HepG2 (cell line): ENCODE data around the gene DNAJB2. TPM values are rescaled to one million over a fixed set of nuclear protein-coding genes. Genes with fewer than 3 reads are reported as not detected.

Source experiments
- GABPA ChIP-seq, 2 experiments: IDR thresholded peaks; 2 replicates each; pipeline ENCODE4 v1.6.1; 2011 to 2016; ENCODE audit warnings: low read depth in 2 of 2, low read length in 1 of 2, missing biosample characterization in 1 of 2, missing genetic modification characterization in 1 of 2
- HMG20A ChIP-seq: IDR thresholded peaks from 2 replicates; pipeline ENCODE4 v1.6.1; 2016; ENCODE audit warnings: borderline replicate concordance
- HOXA3 ChIP-seq: sonication (generic); formaldehyde crosslinking; IDR thresholded peaks from 2 replicates; pipeline ENCODE4 v1.5.0; 2020; ENCODE audit warnings: missing genetic modification reagents
- MIER3 ChIP-seq: IDR thresholded peaks from 2 replicates; pipeline ENCODE4 v1.6.1; 2016; ENCODE audit warnings: missing compliant biosample characterization, borderline replicate concordance
- NPAS2 ChIP-seq: sonication (generic); formaldehyde crosslinking; IDR thresholded peaks from 2 replicates; pipeline ENCODE4 v1.8.0; 2022; ENCODE audit warnings: mild to moderate bottlenecking, missing genetic modification reagents, borderline replicate concordance
- YEATS2 ChIP-seq: sonication (generic); formaldehyde crosslinking; IDR thresholded peaks from 2 replicates; pipeline ENCODE4 v1.4.0; 2020; ENCODE audit warnings: missing genetic modification reagents, borderline replicate concordance
- ZKSCAN1 ChIP-seq: fragments of 150-350 bp; IDR thresholded peaks from 2 replicates; pipeline ENCODE4 v1.6.1; 2014; ENCODE audit warnings: low read length
- ZNF367 ChIP-seq: sonication (generic); formaldehyde crosslinking; IDR thresholded peaks from 2 replicates; pipeline ENCODE4 v1.4.0; 2020; ENCODE audit warnings: missing genetic modification reagents, borderline replicate concordance
- ZSCAN25 ChIP-seq: sonication (generic); formaldehyde crosslinking; IDR thresholded peaks from 2 replicates; pipeline ENCODE4 v1.8.0; 2022; ENCODE audit warnings: mild to moderate bottlenecking, missing genetic modification reagents
- polyA plus RNA-seq, 8 experiments: library from polyadenylated mRNA; depleted of rRNA in 3 of 8; stranded (reverse) in 7 of 8; unstranded in 1 of 8; fragments of >200 nt; fragmentation: Illumina TruSeq in 4 of 8; extraction: Trizol in 4 of 8; gene quantifications; 2 replicates each; pipeline versions ENCODE4 v1.2.1 to v1.2.3, GENCODE V29; 2011 to 2016; ENCODE audit warnings: low read depth in 4 of 8, missing spikeins in 1 of 8, mixed read lengths in 1 of 8; ENCODE audit not compliant: insufficient read depth in 1 of 8
- total RNA-seq, 5 experiments: library from RNA; depleted of rRNA; stranded (reverse); fragments of >200 nt; fragmentation: Illumina TruSeq; extraction: Trizol; gene quantifications; 2 replicates each; pipeline ENCODE4 v1.2.3, GENCODE V29; 2016; ENCODE audit warnings: low read depth in 1 of 5
- TF ChIP-seq, protein P1 (sequence below): sonication (generic); formaldehyde crosslinking; conservative IDR thresholded peaks from 2 replicates; pipeline ENCODE4 v1.4.0; 2020; ENCODE audit warnings: mild to moderate bottlenecking, missing genetic modification reagents, moderate library complexity
- TF ChIP-seq, protein P2 (sequence below): sonication (generic); formaldehyde crosslinking; IDR thresholded peaks from 2 replicates; pipeline ENCODE4 v1.8.0; 2022; ENCODE audit warnings: mild to moderate bottlenecking, missing genetic modification reagents, borderline replicate concordance
- TF ChIP-seq, protein P3 (sequence below), 2 experiments: sonication (generic) in 1 of 2; formaldehyde crosslinking in 1 of 2; IDR thresholded peaks; 2 replicates each; pipeline versions ENCODE4 v1.6.1 to v1.9.0; 2014 to 2022; ENCODE audit warnings: antibody characterized with exemption in 1 of 2, borderline replicate concordance in 1 of 2, inconsistent platforms in 1 of 2, low read depth in 1 of 2, missing genetic modification reagents in 1 of 2
- TF ChIP-seq, protein P4 (sequence below): sonication (generic); formaldehyde crosslinking; IDR thresholded peaks from 2 replicates; pipeline ENCODE4 v1.5.0; 2020; ENCODE audit warnings: missing genetic modification reagents

DNAJB2 gene
- total and polyA plus RNA-seq, 2 of the 13 experiments (the other 11 are each of a cell fraction or from before 2014, with no cell fraction given) = 21.3 to 31.1 TPM

DNA sequence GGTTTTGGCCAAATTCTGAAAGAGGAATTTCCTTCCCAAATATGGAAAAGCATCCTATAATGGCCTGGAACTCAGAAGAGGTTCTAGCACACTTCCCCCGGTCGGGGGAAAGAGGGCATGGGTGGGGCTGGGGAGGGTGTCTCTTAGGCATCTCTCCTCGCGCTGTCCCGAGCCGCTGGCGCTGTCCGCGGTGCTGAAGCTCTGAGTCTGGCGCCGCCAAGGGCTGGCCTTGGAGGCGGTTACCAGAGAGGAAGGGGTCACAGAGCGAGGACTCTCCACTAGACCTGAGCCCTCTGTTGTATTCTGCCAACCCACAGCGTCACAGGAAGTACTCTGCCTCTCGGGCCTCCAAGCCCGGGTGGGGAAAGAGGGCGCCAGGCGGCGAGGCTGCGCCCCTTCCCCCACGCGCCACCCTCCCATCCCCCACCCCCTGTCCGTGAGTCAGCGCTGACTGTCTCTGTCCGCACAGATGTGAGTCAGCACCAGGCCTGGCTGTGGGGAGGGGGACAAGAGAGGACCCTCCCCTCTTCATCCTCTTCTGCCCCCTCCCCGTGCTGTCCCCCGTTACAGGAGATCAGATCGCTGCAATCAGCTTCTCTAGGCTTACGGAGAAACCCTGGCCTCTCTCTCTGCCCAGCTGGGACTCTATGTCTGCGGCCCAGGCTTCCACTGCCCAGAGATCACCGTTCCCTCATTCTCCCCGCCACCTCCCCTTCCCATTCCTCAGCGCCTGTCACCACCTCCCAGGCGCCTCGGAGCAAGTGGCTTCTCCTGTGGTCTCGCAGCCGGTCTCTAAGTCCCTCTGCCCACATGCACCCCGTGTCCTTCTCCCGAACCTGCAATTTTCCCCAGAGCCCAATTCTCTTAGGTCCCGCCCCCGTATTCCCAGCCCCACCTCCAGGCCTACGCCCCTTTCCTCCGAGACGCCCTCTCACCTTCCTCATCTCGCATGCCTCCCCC, 29.3 kb downstream of the DNAJB2 start (continued):
- TF ChIP-seq, protein P1, sequence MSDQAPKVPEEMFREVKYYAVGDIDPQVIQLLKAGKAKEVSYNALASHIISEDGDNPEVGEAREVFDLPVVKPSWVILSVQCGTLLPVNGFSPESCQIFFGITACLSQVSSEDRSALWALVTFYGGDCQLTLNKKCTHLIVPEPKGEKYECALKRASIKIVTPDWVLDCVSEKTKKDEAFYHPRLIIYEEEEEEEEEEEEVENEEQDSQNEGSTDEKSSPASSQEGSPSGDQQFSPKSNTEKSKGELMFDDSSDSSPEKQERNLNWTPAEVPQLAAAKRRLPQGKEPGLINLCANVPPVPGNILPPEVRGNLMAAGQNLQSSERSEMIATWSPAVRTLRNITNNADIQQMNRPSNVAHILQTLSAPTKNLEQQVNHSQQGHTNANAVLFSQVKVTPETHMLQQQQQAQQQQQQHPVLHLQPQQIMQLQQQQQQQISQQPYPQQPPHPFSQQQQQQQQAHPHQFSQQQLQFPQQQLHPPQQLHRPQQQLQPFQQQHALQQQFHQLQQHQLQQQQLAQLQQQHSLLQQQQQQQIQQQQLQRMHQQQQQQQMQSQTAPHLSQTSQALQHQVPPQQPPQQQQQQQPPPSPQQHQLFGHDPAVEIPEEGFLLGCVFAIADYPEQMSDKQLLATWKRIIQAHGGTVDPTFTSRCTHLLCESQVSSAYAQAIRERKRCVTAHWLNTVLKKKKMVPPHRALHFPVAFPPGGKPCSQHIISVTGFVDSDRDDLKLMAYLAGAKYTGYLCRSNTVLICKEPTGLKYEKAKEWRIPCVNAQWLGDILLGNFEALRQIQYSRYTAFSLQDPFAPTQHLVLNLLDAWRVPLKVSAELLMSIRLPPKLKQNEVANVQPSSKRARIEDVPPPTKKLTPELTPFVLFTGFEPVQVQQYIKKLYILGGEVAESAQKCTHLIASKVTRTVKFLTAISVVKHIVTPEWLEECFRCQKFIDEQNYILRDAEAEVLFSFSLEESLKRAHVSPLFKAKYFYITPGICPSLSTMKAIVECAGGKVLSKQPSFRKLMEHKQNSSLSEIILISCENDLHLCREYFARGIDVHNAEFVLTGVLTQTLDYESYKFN (CRISPR knock-in tag) = 0 out of 2 replicates have a peak, but pooled peaks have one; percentile 29
- TF ChIP-seq HOXA3 (CRISPR knock-in tag) (peak; percentile 80), ZNF367 (CRISPR knock-in tag) (peak; percentile 92; the same call in 1 of the 2 replicates), ZKSCAN1 (no peak), NPAS2 (CRISPR knock-in tag) (no peak), ZSCAN25 (CRISPR knock-in tag) (peak; percentile 25; the same call in 1 of the 2 replicates), YEATS2 (peak; percentile 55; the same call in 1 of the 2 replicates), GABPA (IDR thresholded peaks at IDR 0.05; ENCODE audit: low read depth, low read length) (no peak), GABPA (CRISPR knock-in tag; IDR thresholded peaks at IDR 0.05; ENCODE audit: low read depth) (peak; percentile 25; the same call in 1 of the 2 replicates), HMG20A (CRISPR knock-in tag) (peak; percentile 47; the same call in 1 of the 2 replicates), MIER3 (CRISPR knock-in tag) (peak; percentile 83; the same call in 1 of the 2 replicates)
- TF ChIP-seq, protein P2, sequence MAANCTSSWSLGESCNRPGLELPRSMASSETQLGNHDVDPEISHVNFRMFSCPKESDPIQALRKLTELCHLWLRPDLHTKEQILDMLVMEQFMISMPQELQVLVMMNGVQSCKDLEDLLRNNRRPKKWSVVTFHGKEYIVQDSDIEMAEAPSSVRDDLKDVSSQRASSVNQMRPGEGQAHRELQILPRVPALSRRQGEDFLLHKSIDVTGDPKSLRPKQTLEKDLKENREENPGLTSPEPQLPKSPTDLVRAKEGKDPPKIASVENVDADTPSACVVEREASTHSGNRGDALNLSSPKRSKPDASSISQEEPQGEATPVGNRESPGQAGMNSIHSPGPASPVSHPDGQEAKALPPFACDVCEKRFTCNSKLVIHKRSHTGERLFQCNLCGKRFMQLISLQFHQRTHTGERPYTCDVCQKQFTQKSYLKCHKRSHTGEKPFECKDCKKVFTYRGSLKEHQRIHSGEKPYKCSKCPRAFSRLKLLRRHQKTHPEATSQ (CRISPR knock-in tag) = no peak
- TF ChIP-seq, protein P3, sequence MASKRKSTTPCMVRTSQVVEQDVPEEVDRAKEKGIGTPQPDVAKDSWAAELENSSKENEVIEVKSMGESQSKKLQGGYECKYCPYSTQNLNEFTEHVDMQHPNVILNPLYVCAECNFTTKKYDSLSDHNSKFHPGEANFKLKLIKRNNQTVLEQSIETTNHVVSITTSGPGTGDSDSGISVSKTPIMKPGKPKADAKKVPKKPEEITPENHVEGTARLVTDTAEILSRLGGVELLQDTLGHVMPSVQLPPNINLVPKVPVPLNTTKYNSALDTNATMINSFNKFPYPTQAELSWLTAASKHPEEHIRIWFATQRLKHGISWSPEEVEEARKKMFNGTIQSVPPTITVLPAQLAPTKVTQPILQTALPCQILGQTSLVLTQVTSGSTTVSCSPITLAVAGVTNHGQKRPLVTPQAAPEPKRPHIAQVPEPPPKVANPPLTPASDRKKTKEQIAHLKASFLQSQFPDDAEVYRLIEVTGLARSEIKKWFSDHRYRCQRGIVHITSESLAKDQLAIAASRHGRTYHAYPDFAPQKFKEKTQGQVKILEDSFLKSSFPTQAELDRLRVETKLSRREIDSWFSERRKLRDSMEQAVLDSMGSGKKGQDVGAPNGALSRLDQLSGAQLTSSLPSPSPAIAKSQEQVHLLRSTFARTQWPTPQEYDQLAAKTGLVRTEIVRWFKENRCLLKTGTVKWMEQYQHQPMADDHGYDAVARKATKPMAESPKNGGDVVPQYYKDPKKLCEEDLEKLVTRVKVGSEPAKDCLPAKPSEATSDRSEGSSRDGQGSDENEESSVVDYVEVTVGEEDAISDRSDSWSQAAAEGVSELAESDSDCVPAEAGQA (IDR thresholded peaks at IDR 0.05; ENCODE audit: low read depth) = no peak
- TF ChIP-seq, protein P3 (CRISPR knock-in tag; IDR thresholded peaks at IDR 0.05; ENCODE audit: borderline replicate concordance) = peak; percentile 99
- TF ChIP-seq, protein P4, sequence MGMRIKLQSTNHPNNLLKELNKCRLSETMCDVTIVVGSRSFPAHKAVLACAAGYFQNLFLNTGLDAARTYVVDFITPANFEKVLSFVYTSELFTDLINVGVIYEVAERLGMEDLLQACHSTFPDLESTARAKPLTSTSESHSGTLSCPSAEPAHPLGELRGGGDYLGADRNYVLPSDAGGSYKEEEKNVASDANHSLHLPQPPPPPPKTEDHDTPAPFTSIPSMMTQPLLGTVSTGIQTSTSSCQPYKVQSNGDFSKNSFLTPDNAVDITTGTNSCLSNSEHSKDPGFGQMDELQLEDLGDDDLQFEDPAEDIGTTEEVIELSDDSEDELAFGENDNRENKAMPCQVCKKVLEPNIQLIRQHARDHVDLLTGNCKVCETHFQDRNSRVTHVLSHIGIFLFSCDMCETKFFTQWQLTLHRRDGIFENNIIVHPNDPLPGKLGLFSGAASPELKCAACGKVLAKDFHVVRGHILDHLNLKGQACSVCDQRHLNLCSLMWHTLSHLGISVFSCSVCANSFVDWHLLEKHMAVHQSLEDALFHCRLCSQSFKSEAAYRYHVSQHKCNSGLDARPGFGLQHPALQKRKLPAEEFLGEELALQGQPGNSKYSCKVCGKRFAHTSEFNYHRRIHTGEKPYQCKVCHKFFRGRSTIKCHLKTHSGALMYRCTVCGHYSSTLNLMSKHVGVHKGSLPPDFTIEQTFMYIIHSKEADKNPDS = no peak
